Erythroblast (primary cell): Measurements from ENCODE around the gene OR4E2.

Source experiments
- GATA1 ChIP-seq: IDR thresholded peaks from 2 replicates; pipeline ENCODE4 v1.6.1; 2011; ENCODE audit warnings: low read depth, mild to moderate bottlenecking, control low read depth, low read length, moderate library complexity
- POLR2A ChIP-seq: IDR thresholded peaks from 2 replicates; pipeline ENCODE4 v1.6.1; 2011; ENCODE audit warnings: mild to moderate bottlenecking, low read length

DNA sequence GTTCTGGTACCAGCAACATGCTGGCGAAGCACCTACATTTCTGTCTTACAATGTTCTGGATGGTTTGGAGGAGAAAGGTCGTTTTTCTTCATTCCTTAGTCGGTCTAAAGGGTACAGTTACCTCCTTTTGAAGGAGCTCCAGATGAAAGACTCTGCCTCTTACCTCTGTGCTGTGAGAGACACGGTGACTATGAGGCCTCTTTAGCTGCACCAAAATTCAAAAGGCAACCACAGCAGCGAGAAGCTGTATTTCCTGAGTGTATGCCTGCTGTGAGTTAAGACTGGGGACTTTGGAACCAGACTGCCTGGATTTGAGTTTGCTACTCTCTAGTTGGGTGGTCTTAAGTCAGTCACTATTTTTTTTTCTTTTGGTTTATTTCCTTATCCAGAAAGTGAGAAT, 10.2 kb upstream of the OR4E2 start:
- TF ChIP-seq POLR2A (no peak), GATA1 (no peak)
